Adrenal gland (tissue), 12 donors: Measurements from ENCODE around the gene ASTN1. TPM values are rescaled to one million over a fixed set of nuclear protein-coding genes. Genes with fewer than 3 reads are reported as not detected.

ENCODE experiments used
- DNase-seq, 7 donors: peaks; one replicate each; pipeline ENCODE4 v3.0.0-alpha.2; 2019 to 2020
- H3K27ac ChIP-seq, 5 donors: fragments of 200-600 bp; sonication (generic) in 4 of 5; 1 replicate in 3 of 5; 2 replicates in 2 of 5; pipeline versions ENCODE4 v1.5.1 to v1.8.0; 2016 to 2020; ENCODE audit warnings: mild to moderate bottlenecking in 1 of 5
- H3K27me3 ChIP-seq: fragments of 200-600 bp; 2 replicates; pipeline ENCODE4 v1.8.0; 2021
- H3K36me3 ChIP-seq, 2 donors: fragments of 200-600 bp; replicated peaks in 1 of 2; 1 replicate in 1 of 2; 2 replicates in 1 of 2; pipeline versions ENCODE4 v1.5.1 to v1.8.0; 2018 to 2022
- H3K4me1 ChIP-seq, 2 donors: fragments of 200-600 bp; replicated peaks in 1 of 2; 1 replicate in 1 of 2; 2 replicates in 1 of 2; pipeline versions ENCODE4 v1.5.1 to v1.8.0; 2018 to 2021
- H3K4me3 ChIP-seq, 4 donors: fragments of 200-600 bp; sonication (generic) in 3 of 4; one replicate each; pipeline ENCODE4 v1.5.1; 2016 to 2018
- H3K9me3 ChIP-seq, 3 donors: fragments of 200-600 bp; sonication (generic) in 1 of 3; replicated peaks in 1 of 3; 1 replicate in 2 of 3; 2 replicates in 1 of 3; pipeline versions ENCODE4 v1.5.1 to v1.8.0; 2016 to 2021
- POLR2A ChIP-seq, 2 donors: fragments of 450-650 bp; IDR thresholded peaks; one replicate each; pipeline ENCODE4 v1.6.1; 2017; ENCODE audit warnings: antibody characterized with exemption in 2 of 2, mild to moderate bottlenecking in 2 of 2, moderate library complexity in 1 of 2
- WGBS, 4 donors: extraction: QIAGEN DNeasy Blood & Tissue Kit in 2 of 4; methylation state at CpG; one replicate each; pipeline versions ENCODE4 v1.1.5 to v1.1.7; 2013 to 2017; 5-methylcytosine and 5-hydroxymethylcytosine counted together
- intact Hi-C, 2 donors: fragments of 100-400 bp; cut with DNase I; formaldehyde crosslinking; loops; one replicate each; pipeline versions ENCODE4 v1.14.1 to v1.15.0; 2022 to 2023
- polyA plus RNA-seq, 3 donors: library from polyadenylated mRNA; stranded (reverse); fragments of 200-250 nt in 2 of 3; fragments of 350-450 nt in 1 of 3; fragmentation: Illumina TruSeq in 1 of 3; extraction: RNeasy Lipid Tissue Mini Kit (QIAGEN cat#74804) in 1 of 3; gene quantifications; one replicate each; pipeline ENCODE4 v1.2.3, GENCODE V29; 2013 to 2014
- total RNA-seq, 9 donors: library from RNA; depleted of rRNA in 4 of 9; stranded (reverse); fragments of >200 nt in 4 of 9; fragments of 120-200 nt in 1 of 9; fragmentation: NEBNext Ultra II Directional in 1 of 9; extraction: Animal tissue kit (Norgen Biotek cat#: 25700) in 1 of 9; gene quantifications; one replicate each; pipeline versions ENCODE4 v1.1.0 to v1.2.4, GENCODE V29; 2013 to 2023
- TF ChIP-seq, protein P1 (sequence below), 6 experiments: fragments of 450-650 bp in 4 of 6; fragments of 200-600 bp in 2 of 6; sonication (generic) in 1 of 6; IDR thresholded peaks; 1 replicate in 5 of 6; 2 replicates in 1 of 6; pipeline versions ENCODE4 v1.5.1 to v1.8.0; 2016 to 2021; ENCODE audit warnings: antibody characterized with exemption in 6 of 6, mild to moderate bottlenecking in 2 of 6, moderate library complexity in 1 of 6
- donor health status: healthy with polysubstance abuse.
- donor health status: Bipolar disorder and iron deficiency.
- donor health status: DM: yes; HTN: yes; CAD: no.
- donor health status: DM: no; HTN: no; CAD: no.
- donor health status: DM: no; HTN: no; CAD: no.
- donor health status: DM: yes; HTN: yes; CAD: no.

ASTN1 gene
- total and polyA plus RNA-seq, 12 donors = 7.7 to 58.6 (median 40.7) TPM

DNA sequence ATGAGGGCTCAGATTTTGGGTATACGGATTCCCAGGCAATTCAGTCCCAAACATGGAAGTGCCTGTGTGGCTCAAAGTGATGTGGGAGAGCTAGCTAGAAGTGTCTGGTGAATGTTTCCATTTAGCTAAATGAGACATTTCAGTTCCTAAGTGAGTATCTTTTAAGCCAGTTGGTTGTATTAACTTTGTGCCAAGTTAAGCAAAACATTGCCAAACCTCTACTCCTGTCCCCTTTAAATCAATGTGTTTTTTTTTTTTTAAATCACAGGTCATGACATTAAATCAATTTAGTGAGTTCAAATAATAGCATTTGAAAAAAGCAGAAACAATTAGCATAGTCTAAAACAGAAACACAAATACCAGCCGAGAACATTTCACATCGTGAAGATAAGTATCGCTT is 230.1 kb downstream of the ASTN1 start:
- H3K27me3 ChIP-seq = no peaks in the 10 kb centered on the region
- 82 to 92% (median 91%) methylated on average over 4 of the region's 4 CpGs for WGBS, 4 donors
- H3K27ac ChIP-seq = no peak overlapping the region
- no peak overlapping the region for H3K4me3 ChIP-seq
- H3K4me1 ChIP-seq = no peaks in the 10 kb centered on the region
- H3K9me3 ChIP-seq = no peaks in the 10 kb centered on the region
- no peak for TF ChIP-seq POLR2A (IDR thresholded peaks at IDR 0.05)
- TF ChIP-seq, protein P1, sequence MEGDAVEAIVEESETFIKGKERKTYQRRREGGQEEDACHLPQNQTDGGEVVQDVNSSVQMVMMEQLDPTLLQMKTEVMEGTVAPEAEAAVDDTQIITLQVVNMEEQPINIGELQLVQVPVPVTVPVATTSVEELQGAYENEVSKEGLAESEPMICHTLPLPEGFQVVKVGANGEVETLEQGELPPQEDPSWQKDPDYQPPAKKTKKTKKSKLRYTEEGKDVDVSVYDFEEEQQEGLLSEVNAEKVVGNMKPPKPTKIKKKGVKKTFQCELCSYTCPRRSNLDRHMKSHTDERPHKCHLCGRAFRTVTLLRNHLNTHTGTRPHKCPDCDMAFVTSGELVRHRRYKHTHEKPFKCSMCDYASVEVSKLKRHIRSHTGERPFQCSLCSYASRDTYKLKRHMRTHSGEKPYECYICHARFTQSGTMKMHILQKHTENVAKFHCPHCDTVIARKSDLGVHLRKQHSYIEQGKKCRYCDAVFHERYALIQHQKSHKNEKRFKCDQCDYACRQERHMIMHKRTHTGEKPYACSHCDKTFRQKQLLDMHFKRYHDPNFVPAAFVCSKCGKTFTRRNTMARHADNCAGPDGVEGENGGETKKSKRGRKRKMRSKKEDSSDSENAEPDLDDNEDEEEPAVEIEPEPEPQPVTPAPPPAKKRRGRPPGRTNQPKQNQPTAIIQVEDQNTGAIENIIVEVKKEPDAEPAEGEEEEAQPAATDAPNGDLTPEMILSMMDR (IDR thresholded peaks at IDR 0.05) = no peak
- intact Hi-C loops = no loop called here
- DNase-seq = no peak
- no peaks in the 10 kb centered on the region for H3K36me3 ChIP-seq

DNA sequence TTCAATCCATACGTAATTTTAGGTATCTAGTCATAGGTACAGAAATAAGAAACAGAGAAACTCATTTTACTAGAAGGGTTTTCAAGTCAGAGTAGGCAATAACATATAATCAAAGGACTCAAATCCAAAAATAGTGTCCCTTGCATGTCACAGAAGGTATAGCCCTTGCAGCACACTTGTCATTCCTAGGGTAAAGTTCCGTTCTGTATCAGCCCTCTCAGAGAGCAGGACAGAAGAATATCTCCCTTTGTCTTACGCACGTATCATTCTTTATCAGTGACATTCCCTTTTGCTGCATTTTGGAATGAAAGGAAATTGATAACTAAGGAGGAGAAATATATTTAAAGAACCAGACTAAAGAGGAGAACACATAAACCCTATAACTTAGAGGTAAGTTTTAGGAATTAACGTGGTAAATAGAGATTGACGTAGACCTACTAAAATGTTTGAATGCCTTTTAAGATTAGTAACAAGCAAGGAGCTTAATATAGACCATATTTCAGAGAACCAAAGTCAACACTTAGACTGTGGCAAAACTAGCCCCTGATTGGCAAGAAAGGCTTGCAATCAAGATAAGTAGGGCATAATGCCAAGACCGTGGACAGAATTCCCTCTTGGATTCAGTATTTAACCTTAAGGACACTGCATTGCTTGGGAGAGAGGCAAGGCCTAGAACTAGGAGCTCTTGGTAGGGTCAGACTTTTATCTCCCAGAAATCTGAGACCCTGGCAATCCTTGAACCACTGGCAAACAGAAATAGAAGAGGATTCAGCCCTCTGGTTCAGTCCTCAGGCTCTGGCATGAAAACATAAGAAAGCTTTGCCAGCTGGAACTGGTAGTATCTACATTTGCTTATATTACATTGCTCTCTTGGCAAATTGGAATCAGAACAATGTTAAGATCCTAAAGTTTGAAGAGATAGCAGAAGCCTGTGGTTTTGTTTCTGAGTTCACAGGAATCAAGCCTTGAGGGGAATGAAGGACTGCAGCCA is 232.1 kb downstream of the ASTN1 start:
- no peak for TF ChIP-seq POLR2A (IDR thresholded peaks at IDR 0.05)
- TF ChIP-seq, protein P1 (IDR thresholded peaks at IDR 0.05) = no peak
- no peak overlapping the region for H3K4me3 ChIP-seq
- no peak overlapping the region for H3K27ac ChIP-seq
- 80 to 88% (median 84%) methylated on average over 7 of the region's 7 CpGs for WGBS, 4 donors
- H3K36me3 ChIP-seq = no peaks in the 10 kb centered on the region
- intact Hi-C loops = no loop called here
- no peaks in the 10 kb centered on the region for H3K4me1 ChIP-seq
- no peaks in the 10 kb centered on the region for H3K9me3 ChIP-seq
- no peaks in the 10 kb centered on the region for H3K27me3 ChIP-seq
- DNase-seq = no peak

DNA sequence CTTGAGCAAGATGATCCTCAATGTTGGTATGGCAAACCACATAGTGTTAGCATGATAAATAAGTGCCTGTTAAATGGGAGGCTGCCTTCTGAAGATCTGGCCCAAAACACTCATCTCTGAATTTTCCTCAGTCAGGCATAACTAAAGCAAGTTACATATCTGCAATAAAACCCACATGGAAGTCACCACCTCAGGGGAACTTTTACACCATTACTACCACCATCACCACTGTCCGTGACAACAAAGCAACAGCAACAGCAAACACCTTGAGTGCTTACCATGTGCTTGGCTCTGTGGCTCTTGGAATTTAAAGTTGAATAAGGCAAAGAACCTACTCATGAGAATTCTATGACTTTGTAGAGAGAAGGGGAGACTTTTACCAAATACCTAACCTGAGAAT is 233.0 kb downstream of the ASTN1 start:
- intact Hi-C loops = no loop called here
- Histone ChIP-seq H3K27me3 (no peaks in the 10 kb centered on the region), H3K9me3 (no peaks in the 10 kb centered on the region), H3K4me3 (no peak overlapping the region), H3K27ac (no peak overlapping the region), H3K36me3 (no peaks in the 10 kb centered on the region), H3K4me1 (no peaks in the 10 kb centered on the region)
- DNase-seq = no peak
- WGBS, 4 donors = 88 to 97% (median 93%) methylated on average over 1 of the region's 1 CpG
- TF ChIP-seq POLR2A (IDR thresholded peaks at IDR 0.05) = no peak
- TF ChIP-seq, protein P1 (IDR thresholded peaks at IDR 0.05) = no peak

DNA sequence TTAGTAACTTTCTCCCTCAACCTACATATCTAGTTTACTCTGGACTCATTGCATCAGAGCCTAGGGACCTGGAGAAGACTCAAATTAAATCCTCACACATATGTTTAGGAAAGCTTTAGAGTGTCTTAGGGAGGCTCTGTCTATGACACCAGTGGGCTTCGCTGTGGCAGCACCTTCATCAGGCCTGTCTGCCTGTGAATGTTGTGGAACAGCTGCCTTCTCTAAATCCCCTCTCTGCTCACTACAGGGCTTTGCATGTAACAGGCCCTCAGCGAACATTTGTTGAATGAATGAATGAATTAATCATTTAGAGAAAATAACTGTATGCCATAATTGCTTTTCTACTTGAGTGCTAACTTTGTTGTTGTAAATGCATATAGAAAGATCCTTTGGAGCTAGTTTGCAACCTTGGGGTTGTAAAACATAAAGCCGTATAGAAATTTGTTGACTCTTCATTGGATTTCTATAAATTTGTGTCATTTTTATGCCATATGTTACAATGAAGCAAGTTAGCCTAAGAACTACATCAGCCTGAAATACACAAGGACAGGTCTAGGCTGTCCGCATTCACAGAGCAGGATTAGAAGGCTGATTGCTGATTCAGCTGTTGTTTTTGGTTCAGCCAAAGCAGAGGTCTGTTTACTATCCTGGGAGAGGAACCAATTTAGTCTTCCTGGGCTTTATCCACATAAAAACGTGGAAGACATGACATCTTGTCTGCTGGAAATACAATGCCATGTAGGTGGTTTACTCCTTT is 238.0 kb downstream of the ASTN1 start:
- no peaks in the 10 kb centered on the region for H3K9me3 ChIP-seq
- no peaks in the 10 kb centered on the region for H3K36me3 ChIP-seq
- intact Hi-C loops = no loop called here
- TF ChIP-seq, protein P1 (IDR thresholded peaks at IDR 0.05) = no peak
- TF ChIP-seq POLR2A (IDR thresholded peaks at IDR 0.05) = no peak
- no peak overlapping the region for H3K4me3 ChIP-seq
- no peak for DNase-seq
- WGBS, 4 donors = 78 to 82% (median 79%) methylated on average over 5 of the region's 5 CpGs
- no peaks in the 10 kb centered on the region for H3K4me1 ChIP-seq
- no peaks in the 10 kb centered on the region for H3K27me3 ChIP-seq
- H3K27ac ChIP-seq = no peak overlapping the region
